SK-N-DZ (cell line): Measurements from ENCODE around the gene HMGN1. TPM values are rescaled to one million over a fixed set of nuclear protein-coding genes. Genes with fewer than 3 reads are reported as not detected.
"Not testable (repeated sequence)": the region's sequence is repeated elsewhere in the genome, so short reads cannot be mapped to it uniquely, and the experiment has no call there.

ENCODE experiments used
- DNase-seq: peaks from one replicate; pipeline ENCODE4 v3.0.0-alpha.2; 2015; ENCODE audit warnings: low spot score
- polyA plus RNA-seq, 2 experiments: library from polyadenylated mRNA; depleted of rRNA; stranded (reverse); fragments of >200 nt; gene quantifications; 2 replicates each; pipeline ENCODE4 v1.2.3, GENCODE V29; 2014

Gene HMGN1, protein sequence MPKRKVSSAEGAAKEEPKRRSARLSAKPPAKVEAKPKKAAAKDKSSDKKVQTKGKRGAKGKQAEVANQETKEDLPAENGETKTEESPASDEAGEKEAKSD
- 481 and 505 TPM in 2 replicates for polyA plus RNA-seq (2014; cell fraction: cytosol; rRNA removed)
- polyA plus RNA-seq (2014; cell fraction: nucleus; rRNA removed) = 596 and 634 TPM in 2 replicates

DNA sequence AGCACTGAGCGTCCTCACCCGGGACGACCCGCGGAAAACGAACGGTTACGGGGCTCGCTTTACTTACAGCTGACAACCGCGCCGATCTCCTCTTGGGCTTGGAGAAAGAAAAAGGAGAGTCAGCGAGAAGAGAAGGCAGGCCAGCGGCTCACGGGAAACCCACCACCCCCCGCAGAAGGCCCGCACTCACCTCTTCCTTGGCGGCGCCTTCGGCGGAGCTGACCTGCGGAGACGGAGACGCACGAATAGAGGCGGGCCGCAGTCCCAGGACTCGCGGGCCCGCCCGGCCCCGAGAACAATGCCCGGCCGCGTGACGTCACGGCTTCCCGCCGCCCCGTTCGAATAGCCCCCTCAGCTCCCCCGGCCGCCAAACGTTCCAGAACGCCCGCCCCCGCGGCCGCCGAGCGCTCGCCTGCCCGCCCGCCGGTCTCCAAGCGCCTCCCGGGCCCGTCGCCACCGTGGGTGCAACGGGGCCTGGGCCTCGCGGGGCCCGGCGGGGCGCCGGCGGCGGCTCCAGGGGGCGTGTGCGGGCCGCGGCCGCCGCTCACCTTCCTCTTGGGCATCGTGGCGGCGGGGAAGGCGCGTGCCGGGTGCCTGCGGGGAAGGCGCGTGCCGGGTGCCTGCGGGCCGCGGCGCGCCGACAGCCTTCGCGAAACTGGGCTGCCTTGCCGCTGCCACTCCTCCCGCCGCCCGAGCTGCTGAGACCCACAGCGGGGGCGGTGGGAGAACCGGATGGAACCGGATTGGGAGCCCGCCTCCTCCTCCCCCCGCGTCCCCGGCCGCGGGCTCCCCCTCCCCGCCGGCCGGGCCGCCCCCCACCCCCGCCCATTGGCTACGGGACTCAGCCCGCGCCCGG is at the start of gene HMGN1:
TSS of gene HMGN1 (minus strand) at position 734 of the 856 bp plus-strand sequence. CDS start at position 563, 171 bp downstream.
- DNase-seq = peak; percentile 86

DNA sequence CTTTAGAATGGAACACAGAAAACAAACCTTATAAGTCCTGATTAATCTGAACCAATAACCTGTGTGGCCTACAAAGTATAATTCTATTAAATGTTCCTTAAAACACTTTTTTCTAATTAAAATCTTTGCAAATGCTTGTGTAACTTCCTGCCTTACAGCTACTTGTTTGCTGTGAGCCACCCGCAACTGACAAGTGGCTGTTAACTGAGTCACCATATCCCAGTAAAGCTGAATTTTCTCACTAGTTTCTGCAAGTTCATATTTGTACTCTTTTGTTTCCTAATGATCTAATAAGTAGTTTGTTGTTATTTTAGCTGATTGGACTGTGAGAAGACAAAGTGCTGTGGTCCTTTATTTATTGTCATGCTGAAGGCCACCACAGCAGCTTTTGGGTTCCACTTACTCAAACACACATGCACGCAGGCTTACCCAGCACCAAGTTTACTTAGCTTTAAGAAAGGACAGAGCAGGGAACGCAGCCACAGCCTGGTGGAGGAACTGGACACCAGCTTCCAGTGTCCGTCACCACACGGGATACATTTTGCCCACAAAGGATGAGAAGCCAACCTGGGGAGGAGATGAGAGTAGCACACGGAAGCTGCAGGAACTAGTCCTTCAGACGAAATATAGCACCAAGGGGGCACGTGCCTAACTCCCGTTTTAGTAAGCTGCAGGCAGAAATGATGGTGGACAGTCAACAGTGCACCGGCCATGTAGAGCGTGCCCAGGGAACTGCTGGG is 48.9 kb upstream of the HMGN1 start:
- no peak for DNase-seq

DNA sequence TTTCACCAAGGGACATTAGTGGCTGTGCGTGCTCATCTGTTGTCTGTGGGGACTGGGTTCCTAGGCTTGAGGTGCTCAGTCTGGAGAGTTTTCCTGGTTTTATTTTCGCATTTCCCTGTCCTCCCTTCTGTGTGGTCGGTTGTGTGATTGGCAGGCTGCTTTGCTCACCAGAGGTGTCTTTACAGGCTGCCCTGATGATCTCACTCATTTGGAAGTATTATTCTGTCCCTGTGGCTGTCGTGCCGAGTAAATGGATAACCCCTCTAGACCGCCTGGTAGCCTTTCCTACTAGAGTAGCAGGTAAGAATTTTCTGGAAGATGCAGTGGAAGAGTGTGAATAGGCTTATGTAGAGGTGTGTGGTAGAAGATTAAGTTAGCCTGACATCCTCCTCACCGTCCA is 44.1 kb upstream of the HMGN1 start:
- DNase-seq = no peak

GRCh38 chr21:39390212-39390765 is 41.4 kb upstream of the HMGN1 start:
- DNase-seq = no peak

- DNase-seq = no peak
These were observed 39.9 kb upstream of the HMGN1 start for GRCh38 chr21:39388811-39389155.

- DNase-seq = peak; percentile 85
These were observed 39.3 kb upstream of the HMGN1 start for GRCh38 chr21:39388038-39388810.

DNA sequence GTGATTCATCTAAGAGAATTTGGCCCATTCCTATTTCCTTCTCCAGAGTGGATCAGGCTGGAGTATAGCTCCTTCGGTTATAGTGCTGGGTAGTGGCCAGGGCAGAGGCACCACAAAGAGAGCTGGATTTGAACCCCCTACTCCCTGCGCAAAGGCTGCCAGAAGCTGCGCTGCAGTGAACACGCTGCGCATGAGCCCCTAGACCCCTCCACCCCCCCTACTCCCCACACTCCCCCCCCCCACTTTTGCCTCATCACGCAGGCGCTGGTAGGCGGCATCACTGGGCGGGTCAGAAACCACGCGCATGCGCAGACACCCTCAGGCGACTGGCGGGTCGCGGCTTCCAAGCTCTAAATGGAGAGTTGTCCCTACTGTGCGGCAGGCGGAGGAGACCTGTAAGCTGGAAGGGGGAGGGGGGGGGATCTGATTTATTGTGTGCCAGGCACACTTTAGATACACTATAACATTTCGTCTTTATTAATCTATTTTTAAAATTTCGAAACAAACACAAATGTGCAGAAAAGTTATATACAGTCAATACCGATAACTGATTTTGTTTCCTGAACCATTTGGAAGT is 38.7 kb upstream of the HMGN1 start:
- peak; percentile 89 for DNase-seq

GRCh38 chr21:39386899-39387298 is 38.0 kb upstream of the HMGN1 start:
- DNase-seq = no peak

DNA sequence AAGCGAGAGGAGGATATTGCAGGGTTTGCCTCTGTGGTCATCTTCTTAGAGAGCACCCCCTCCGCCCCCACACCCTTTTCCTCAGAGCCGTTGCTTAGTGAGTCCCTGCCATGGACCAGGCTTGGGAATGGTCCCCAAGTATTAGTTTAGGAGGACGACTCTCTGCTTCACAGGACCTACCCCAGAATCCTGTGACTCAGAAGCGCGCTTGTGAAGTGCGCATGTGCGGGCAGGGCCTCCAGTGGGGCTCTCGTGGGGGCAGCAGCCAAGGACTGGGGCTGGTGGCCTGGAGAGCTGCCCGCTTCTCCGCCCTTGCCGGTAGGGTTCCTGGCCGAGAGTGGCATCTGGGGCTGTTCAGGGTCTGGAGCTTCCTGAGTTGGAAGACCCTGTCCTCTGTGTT is 37.3 kb upstream of the HMGN1 start:
- no peak for DNase-seq

DNA sequence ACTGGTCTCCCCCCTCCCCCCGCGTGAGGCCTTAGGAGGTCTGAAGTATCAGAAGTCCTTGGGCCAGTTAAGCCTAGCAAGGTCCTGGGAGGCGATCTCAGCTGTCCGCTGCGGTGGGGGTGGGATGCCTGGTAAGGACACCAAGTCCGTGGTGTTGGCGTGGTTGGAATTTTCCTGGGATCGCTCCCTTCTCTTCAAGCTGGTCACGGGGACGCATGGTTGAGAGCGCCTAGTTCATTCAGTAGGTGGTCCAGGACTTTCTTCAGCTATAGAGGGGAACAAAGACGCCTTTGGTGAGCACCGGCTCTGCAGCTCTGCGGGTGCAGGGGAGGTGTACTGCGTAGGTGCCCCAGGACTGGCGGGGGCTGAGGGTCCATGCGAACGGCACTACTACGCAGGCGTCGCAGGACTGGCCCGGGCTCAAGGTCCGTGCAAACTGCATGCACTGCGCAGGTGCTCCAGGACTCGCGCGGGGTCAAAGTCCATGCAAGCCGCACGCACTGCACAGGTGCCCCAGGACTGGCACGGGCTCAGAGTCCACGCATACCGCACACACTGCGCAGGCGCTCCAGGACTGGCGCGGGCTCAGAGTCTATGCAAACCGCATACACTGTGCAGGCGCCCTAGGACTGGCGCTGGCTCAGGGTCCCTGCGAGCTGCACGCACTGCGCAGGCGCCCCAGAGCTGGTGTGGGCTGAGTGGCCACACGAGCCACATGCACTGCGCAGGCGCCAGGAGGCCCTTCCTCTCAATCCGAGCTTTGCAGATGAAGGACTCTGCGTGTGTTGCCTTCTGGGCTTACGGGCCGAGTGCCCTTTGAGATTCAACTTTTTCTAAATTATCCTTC is 36.6 kb upstream of the HMGN1 start:
- DNase-seq = peak; percentile 80

DNA sequence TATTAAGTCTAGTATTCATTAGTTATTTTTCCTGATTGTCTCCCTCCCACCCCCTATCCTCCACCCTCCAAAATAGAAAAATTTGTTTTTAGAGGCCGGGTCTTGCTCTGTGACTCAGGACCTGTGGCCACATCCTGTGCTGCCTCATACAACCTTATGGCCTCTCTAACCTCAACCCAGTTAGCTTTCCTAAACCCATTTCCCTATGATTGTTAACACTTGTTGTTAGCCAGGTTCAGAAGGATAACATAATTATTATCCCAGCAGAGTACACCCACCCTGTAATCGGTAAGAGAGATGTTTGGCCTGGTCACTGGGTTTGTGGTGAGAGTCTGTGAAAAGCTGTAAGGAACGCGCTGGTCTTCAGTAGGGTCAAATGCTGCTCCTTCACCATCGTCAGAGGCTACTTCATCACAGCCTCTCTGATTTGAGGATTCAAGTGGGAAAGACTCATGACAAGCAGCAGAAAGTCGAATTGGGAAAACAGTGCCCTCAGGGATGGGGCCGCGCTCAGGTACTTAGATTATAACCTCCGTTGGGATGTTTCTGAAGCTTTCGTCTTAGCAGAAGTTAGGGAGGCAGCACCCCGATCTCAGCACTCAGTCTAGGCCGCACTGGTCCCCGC is 35.9 kb upstream of the HMGN1 start:
- DNase-seq = no peak

- not testable (repeated sequence) for DNase-seq
These were observed 33.2 kb upstream of the HMGN1 start for GRCh38 chr21:39382096-39382495.

DNA sequence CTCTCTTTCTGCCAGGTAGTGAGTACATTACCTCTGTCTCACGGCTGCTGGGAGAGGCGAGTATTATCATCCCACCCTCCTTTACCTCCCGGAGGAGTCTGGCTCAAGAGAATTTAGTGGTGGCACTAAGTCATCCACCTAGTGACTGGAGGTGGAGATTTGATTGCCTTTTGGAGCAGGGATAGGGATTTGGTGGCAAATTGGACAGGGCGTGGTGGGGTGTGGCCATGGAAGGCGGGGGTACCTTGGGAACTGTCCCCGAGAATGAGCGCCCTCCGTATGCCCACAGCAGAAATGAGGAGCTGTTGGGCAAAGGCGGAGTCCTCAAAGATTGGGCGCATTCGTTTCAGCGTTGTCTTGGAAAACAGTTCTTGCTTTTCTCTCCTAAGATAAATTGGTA is 32.1 kb upstream of the HMGN1 start:
- no peak for DNase-seq

DNA sequence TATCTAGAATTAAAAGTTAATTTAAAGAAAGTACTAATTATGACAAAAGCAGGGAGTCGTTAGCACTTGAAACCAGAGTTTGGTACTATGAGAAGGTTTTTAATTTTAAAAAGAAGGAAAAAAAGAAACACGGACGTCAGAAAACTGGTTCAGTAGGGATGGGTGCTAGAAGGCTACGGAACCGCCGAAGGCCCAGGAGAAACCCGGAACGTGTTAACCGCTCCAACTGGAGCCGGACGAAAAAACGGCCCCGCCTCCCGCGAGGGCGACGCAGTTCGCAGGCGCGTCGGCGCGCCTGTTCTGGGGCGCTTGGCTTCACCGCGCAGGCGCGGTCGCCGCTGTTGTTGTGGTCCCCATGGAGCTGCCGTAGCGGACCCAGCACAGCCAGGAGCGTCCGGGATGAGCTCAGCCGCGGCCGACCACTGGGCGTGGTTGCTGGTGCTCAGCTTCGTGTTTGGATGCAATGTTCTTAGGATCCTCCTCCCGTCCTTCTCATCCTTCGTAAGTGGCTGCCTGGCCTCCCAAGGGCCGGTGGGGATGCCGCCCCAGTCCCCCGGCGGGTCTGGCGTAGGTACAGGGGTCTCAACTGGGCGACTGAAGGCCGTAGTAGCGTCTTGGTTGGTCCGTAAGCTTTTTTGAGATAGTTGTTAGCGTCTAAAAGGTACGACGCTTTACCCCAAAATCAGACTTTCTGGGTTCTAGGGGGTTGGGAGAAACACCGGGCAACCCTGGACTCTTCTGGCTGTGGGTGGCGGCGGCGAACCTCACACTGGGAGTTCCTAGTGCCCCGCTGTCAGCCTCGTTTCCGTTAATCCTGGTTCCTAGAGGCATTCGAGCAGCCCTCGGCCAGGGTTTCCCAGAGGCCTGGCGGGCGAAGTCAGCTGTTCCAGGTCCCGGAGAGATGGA is 31.4 kb upstream of the HMGN1 start:
- peak; percentile 89 for DNase-seq

DNA sequence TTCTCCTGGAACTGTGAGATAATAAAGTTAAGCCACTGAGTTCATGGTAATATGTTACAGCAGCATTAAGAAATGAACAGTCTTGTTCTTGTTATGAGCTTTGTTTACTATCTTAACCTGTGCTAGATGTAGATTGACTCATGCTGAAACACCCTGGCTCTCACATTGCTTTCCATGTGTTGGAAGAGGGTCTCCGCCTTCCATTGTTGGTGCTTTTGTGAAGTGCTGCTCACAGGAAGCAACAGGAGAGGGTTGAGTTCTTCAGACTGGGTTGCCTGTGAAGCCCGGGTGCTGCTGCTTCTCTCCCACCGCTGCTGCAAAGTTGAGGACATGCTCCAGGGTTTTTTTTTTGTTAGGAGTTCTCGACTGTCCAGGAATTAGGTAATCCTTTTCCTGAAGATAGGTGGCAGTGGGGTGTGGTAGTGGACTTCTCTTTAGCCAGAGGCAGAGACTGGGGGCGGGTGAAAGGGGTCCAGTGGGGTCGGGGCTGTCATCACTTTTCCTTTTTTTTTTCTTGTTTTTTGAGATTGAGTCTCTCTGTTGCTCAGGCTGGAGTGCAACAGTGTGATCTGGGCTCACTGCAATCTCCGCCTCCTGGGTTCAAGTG is 28.7 kb upstream of the HMGN1 start:
- no peak for DNase-seq

GRCh38 chr21:39375446-39375845 is 26.6 kb upstream of the HMGN1 start:
- no peak for DNase-seq

DNA sequence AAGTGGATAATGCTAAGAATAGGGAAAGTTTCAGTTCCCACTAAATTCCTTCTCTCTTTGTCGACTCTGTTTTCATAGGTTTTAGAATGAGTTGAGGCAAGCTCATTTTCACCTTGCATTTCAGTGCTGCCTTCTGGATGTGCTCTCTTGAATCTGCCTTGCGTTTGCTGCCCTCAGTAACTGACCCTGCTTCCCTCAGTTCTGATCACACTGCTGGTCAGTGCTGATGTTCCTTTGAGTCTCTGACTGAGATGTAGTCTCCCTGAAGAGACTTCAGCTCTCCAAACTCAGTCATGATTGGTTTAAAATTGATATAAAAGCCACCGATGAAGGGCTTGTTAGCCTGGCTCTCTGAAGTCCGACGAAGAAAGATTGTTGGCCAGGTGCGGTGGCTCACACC is 25.2 kb upstream of the HMGN1 start:
- DNase-seq = no peak

GRCh38 chr21:39373634-39374033 is 24.7 kb upstream of the HMGN1 start:
- peak; percentile 50 for DNase-seq
